Nephron progenitor cell (in vitro differentiated cells): Measurements from ENCODE around the gene SMARCA2.

Experiments used
- DNase-seq: peaks from one replicate; pipeline ENCODE4 v3.0.0; 2021
- H3K27ac Mint-ChIP-seq: 2 replicates; pipeline ENCODE4 v1.8.0; 2021; ENCODE audit warnings: mild to moderate bottlenecking, moderate library complexity, mixed read lengths
- H3K27me3 Mint-ChIP-seq: 2 replicates; pipeline ENCODE4 v1.8.0; 2021; ENCODE audit warnings: mild to moderate bottlenecking, low read depth, mixed read lengths; ENCODE audit not compliant: poor library complexity
- H3K36me3 Mint-ChIP-seq: 2 replicates; pipeline ENCODE4 v1.8.0; 2021; ENCODE audit warnings: low read depth, mixed read lengths
- H3K4me1 Mint-ChIP-seq: 2 replicates; pipeline ENCODE4 v1.8.0; 2021; ENCODE audit warnings: mixed read lengths
- H3K4me3 Mint-ChIP-seq: 2 replicates; pipeline ENCODE4 v1.8.0; 2021; ENCODE audit warnings: mild to moderate bottlenecking, moderate library complexity, mixed read lengths
- H3K9me3 Mint-ChIP-seq: 2 replicates; pipeline ENCODE4 v1.8.0; 2021; ENCODE audit warnings: mild to moderate bottlenecking, moderate library complexity, mixed read lengths
- CTCF ChIP-seq: fragments of 200-600 bp; sonication (generic); IDR thresholded peaks from 2 replicates; pipeline ENCODE4 v1.5.0; 2021; ENCODE audit warnings: antibody characterized with exemption

Gene SMARCA2

GRCh38 chr9:2014696-2015580 lies at the start of gene SMARCA2:
TSS of gene SMARCA2 (plus strand) at chr9:2015347. CDS start at chr9:2029023, 13,676 bp downstream.
- TF ChIP-seq CTCF, result no peak
- peaks cover 78% of the 10 kb centered on the region for H3K27me3 Mint-ChIP-seq
- H3K4me1 Mint-ChIP-seq, result peaks cover 32% of the 10 kb centered on the region
- H3K27ac Mint-ChIP-seq, result no peak within 1 kb of the TSS
- peak within 1 kb of the TSS; percentile 95 for H3K4me3 Mint-ChIP-seq
- H3K36me3 Mint-ChIP-seq, result no peaks in the 10 kb centered on the region
- H3K9me3 Mint-ChIP-seq, result peaks cover 8% of the 10 kb centered on the region
- DNase-seq, result peak; percentile 95

GRCh38 chr9:1966725-1967366 lies 48.3 kb upstream of the SMARCA2 start:
- H3K4me3 Mint-ChIP-seq, result no peak overlapping the region
- H3K36me3 Mint-ChIP-seq, result no peaks in the 10 kb centered on the region
- no peak for TF ChIP-seq CTCF
- H3K4me1 Mint-ChIP-seq, result no peaks in the 10 kb centered on the region
- no peak overlapping the region for H3K27ac Mint-ChIP-seq
- peaks cover 7% of the 10 kb centered on the region for H3K9me3 Mint-ChIP-seq
- no peak for DNase-seq
- peaks cover 15% of the 10 kb centered on the region for H3K27me3 Mint-ChIP-seq

- Mint-ChIP-seq H3K4me3 (no peak overlapping the region), H3K27ac (no peak overlapping the region), H3K4me1 (no peaks in the 10 kb centered on the region), H3K36me3 (peaks cover 9% of the 10 kb centered on the region), H3K27me3 (peaks cover 11% of the 10 kb centered on the region), H3K9me3 (peaks cover 23% of the 10 kb centered on the region)
- DNase-seq, result no peak
- no peak for TF ChIP-seq CTCF
These were observed 46.0 kb upstream of the SMARCA2 start for GRCh38 chr9:1969160-1969559.

GRCh38 chr9:1969898-1970297 lies 45.2 kb upstream of the SMARCA2 start:
- H3K27me3 Mint-ChIP-seq, result peaks cover 11% of the 10 kb centered on the region
- peaks cover 9% of the 10 kb centered on the region for H3K36me3 Mint-ChIP-seq
- no peak for TF ChIP-seq CTCF
- H3K4me1 Mint-ChIP-seq, result no peaks in the 10 kb centered on the region
- DNase-seq, result no peak
- no peak overlapping the region for H3K27ac Mint-ChIP-seq
- no peak overlapping the region for H3K4me3 Mint-ChIP-seq
- peaks cover 23% of the 10 kb centered on the region for H3K9me3 Mint-ChIP-seq

- no peak overlapping the region for H3K27ac Mint-ChIP-seq
- no peaks in the 10 kb centered on the region for H3K4me1 Mint-ChIP-seq
- no peak overlapping the region for H3K4me3 Mint-ChIP-seq
- no peak for DNase-seq
- H3K36me3 Mint-ChIP-seq, result peaks cover 9% of the 10 kb centered on the region
- peaks cover 23% of the 10 kb centered on the region for H3K9me3 Mint-ChIP-seq
- no peaks in the 10 kb centered on the region for H3K27me3 Mint-ChIP-seq
- TF ChIP-seq CTCF, result no peak
These were observed 42.5 kb upstream of the SMARCA2 start for GRCh38 chr9:1972672-1973071.
